GM18909 (cell line): ENCODE results near the gene KIF18B.

ENCODE experiments used
- ATAC-seq: cut with Tn5 transposase; IDR thresholded peaks from one replicate; pipeline ENCODE4 v1.9.1; 2021; ENCODE audit warnings: mild to moderate bottlenecking; ENCODE audit not compliant: unreplicated experiment, poor library complexity

The KIF18B gene

GRCh38 chr17:44907729-44908470, 39.7 kb downstream of the KIF18B start:
- no peak for ATAC-seq

- ATAC-seq: no peak
Observed at GRCh38 chr17:44906763-44907728, 40.5 kb downstream of the KIF18B start.

- no peak for ATAC-seq
Observed at GRCh38 chr17:44906010-44906646, 41.4 kb downstream of the KIF18B start.

- no peak for ATAC-seq
Observed at GRCh38 chr17:44905006-44906000, 42.3 kb downstream of the KIF18B start.

DNA sequence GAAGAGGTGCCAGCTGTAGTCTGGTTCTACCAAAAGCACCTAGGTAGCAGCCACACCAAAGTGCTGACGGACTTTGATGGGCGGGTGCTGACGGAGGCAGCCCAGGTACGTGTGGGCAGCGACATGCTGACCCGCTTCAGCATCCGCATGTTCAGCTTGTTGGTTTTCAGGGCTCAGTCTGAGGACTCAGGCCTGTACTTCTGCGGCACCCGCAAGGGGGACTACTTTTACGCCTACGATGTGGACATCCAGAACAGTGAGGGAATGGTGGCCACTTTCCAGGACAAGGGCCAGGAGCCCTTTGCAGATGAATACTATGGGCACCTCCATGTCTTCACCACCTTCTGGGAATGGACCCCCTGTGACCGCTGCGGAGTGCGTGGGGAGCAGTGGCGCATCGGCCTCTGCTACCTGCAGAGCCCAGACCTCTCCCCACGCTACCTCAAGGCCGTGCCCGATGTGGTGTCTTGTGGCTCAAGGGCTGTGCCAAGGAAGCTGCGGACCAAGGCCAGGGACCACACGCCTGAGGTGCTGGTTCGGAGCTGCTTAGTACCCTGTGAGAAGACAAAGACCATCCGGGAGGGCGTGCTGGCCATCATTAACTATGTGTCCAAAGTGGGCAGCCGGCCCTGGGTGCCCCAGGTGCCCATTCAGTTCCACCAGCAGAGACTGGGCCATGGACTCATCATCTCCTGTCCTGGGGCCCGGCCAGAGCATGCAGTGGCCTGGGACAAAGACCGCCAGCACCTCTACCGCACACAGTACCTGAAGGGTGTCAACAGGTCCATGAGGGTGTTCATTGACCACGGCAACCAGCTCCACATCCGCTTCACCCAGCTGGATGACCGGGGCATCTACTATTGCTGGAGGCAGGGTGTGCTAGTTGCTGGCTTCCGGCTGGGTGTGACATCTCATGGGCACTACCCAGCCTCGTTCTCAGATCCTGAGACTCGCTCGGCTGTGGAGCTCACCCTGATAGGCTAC, 43.3 kb downstream of the KIF18B start:
- ATAC-seq: no peak

DNA sequence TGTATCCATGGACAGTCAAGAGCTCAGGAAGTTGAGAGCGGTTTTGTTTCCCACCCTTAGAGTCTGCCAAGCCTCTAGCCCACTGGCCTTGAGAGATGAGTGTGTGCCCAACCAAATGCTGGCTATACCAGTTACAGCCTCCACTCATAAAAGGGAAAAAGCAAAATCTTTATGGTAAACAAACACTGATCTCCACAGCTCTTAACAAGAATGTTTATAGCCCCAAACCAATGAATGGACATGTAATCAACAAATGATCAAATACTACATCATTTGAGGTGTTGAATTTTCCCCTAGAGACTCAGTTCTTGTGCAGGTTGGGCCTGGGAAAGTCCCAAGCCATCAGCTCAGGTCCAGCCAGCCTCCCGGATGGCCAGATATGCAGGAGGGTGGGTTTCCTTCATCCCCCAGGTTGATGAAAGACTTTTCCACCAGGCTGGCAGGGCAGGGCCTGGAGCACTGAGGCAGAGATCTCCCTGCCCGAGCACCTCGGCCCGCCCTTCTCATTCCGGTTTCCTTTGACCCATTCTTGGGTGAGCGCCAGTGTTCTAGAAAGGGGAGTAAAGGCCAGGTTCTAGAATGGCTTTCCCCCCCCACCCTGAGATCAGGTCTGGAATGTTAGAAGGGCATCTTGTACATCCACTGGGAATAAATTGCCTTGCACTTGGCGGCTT, 44.4 kb downstream of the KIF18B start:
- ATAC-seq: no peak

GRCh38 chr17:44902135-44902760, 45.3 kb downstream of the KIF18B start:
- ATAC-seq: no peak

DNA sequence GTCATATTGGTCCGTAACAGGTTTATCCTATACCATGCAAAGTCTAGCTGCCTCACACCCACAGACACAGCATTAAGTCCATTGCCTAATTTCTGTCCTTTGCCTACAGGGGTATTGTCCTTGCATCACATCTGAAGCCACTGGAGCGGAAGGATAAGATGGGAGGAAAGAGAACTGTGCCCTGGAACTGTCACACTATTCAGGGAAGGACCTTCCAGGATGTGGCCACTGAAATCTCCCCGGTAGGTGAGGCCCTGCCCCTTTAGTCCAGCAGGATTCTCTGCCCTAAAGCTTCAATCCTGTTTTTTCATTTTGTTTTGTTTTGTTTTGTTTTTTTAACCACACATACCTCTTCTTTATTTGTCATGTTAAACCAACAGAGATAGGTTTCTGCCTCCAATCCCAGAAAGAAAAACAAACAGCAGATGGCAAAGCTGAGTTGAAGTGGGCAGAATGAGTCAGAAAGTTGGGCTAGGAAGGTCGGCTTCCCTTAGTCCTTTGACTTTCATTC, 46.1 kb downstream of the KIF18B start:
- ATAC-seq: no peak

GRCh38 chr17:44900894-44901293, 46.7 kb downstream of the KIF18B start:
- ATAC-seq: no peak

GRCh38 chr17:44899074-44899782, 48.3 kb downstream of the KIF18B start, which contains the start of gene EFTUD2:
EFTUD2 (minus strand) TSS chr17:44899445; CDS start chr17:44894521, 4,924 bp downstream.
- ATAC-seq: peak; percentile 70

DNA sequence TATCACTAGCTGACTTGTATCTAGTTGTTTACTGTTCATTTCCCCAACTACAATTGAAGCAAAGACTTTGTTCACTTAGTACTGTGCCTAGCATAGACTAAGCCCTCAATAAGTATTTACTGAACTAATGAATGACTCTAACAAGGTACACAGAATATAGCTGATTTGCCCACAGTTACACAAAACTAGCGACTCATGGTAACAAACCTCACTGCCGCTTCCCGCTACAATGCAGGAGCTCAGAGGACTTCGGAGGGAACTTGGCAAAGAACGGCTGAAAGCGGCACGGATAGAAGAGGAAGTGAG, 48.9 kb downstream of the KIF18B start:
- no peak for ATAC-seq

DNA sequence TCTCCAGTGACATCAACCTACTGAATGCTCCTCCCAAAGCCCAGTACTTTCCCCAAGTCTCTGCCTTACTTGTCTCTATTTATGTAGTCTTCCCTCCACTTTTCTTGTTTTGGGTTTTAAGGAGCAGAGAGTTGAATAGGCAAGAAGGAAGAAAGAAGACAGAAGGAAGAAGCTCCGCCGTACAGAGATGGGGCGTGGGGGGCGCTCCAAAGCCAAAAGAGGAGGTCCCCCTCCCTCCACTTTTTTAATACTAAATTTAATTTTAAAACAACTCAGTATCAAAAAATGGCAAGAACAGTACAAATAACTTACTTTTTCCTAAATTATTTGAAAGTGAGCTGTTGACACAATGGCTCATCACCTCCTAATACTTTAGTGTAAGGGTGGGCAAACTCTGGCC, 52.9 kb downstream of the KIF18B start:
- ATAC-seq: no peak

DNA sequence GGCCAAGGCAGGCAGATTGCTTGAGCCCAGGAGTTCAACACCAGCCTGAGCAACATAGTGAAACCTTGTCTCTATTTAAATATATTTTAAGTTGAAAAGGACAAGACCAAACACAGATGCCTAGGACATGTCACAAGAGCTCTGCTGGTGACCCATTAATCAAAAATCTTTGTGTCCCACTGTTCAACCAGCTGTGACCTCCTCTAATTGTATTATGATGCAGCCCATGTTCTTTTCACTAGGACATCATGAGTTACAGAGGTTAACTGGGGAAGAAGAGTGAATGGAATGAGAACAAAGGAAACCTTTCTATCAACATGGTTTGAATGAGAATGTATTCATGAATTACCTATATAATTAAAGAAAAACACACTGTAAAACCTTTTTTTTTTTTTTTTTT, 55.3 kb downstream of the KIF18B start:
- ATAC-seq: no peak

GRCh38 chr17:44889003-44889402, 58.6 kb downstream of the KIF18B start:
- ATAC-seq: no peak

DNA sequence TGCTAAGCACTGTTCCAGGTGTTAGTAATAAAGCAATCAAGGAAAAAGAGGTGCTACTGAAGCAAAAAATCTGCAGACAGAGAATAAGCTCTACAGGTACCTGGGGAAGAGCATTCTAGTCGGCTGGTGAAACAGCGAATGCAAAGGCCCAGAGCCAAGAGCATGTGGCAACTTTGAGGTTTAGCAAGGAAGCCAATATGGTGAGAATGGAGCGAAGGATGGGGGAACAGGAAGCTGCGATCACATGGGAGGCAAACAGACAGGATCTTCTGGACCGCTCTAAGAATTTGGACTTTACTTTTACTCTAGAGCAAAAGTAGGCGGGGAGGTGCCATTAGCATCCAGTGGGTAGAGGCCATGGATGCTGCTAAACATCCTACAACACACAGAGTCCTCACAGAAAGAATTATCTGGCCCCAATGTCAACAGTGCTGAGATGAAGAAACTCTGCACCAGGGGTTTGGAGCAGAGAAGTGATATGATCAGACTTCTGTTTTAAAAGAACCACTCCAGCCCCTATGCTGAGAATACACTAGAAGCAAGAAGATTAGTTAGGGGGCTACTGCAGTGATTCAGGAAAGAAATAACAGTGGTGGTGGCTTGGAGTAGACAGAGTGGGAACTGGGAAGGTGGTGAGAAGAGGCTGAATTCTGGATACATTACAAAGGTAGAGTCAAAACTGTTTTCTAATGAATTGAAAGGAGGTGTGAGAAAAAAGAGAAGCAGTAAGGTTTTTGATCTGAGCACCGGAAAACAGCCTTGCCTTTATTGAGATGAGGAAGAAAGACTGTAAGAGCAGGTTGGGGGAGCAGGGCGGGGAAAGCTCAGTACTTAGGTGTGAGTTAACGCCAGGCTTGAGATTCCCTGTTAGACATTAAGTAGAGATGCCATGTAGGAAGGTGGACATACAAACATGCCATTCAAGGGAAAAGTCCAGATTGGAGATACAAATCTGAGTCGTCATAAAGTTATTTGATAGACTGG, 59.3 kb downstream of the KIF18B start:
- ATAC-seq: no peak

- ATAC-seq: no peak
Observed at GRCh38 chr17:44887016-44887415, 60.6 kb downstream of the KIF18B start.
